Measurements from ENCODE around the gene ZNF263. TPM values are rescaled to one million over a fixed set of nuclear protein-coding genes. Genes with fewer than 3 reads are reported as not detected.

Gene ZNF263
- total and polyA plus RNA-seq, 2 donors from 2014 or later = 14.6 to 29.7 TPM

GRCh38 chr16:3254309-3254708, 29.0 kb upstream of the ZNF263 start:
- Histone ChIP-seq H3K9ac (ENCODE audit: low read length in 3 of 3) (no peak overlapping the region), H3K27ac (ENCODE audit: low read depth in 2 of 2, low read length in 2 of 2) (no peak overlapping the region), H3K27me3 (ENCODE audit: control insufficient read depth, insufficient read depth, low read length) (no peaks in the 10 kb centered on the region), H3K4me3 (ENCODE audit: low read length in 3 of 3) (no peak overlapping the region), H3K9me3 (ENCODE audit: control insufficient read depth in 2 of 3, insufficient read depth in 1 of 3, low read length in 3 of 3) (no peaks in the 10 kb centered on the region), H3K36me3 (ENCODE audit: control insufficient read depth in 2 of 3, insufficient read depth in 3 of 3, low read length in 3 of 3) (no peaks in the 10 kb centered on the region), H3K4me1 (ENCODE audit: control insufficient read depth in 2 of 3, insufficient read depth in 2 of 3, low read depth in 1 of 3, low read length in 3 of 3) (no peaks in the 10 kb centered on the region)
- TF ChIP-seq CTCF (IDR thresholded peaks at IDR 0.05; ENCODE audit: borderline replicate concordance, extremely low read depth, insufficient read depth) = no peak
- intact Hi-C loops (cut with DNase I) = no loop called here
- DNase-seq (no peak), FAIRE-seq (no peak)

GRCh38 chr16:3256146-3256865, 27.0 kb upstream of the ZNF263 start, which contains the start of gene MEFV:
Gene MEFV, minus strand, starts transcription at chr16:3256633. Its CDS starts 46 bp downstream, at chr16:3256587.
- Histone ChIP-seq H3K4me3 (ENCODE audit: low read length in 3 of 3) (no peak within 1 kb of the TSS), H3K9ac (ENCODE audit: low read length in 3 of 3) (no peak within 1 kb of the TSS), H3K27me3 (ENCODE audit: control insufficient read depth, insufficient read depth, low read length) (no peaks in the 10 kb centered on the region), H3K9me3 (ENCODE audit: control insufficient read depth in 2 of 3, insufficient read depth in 1 of 3, low read length in 3 of 3) (no peaks in the 10 kb centered on the region), H3K27ac (ENCODE audit: low read depth in 2 of 2, low read length in 2 of 2) (no peak within 1 kb of the TSS), H3K4me1 (ENCODE audit: control insufficient read depth in 2 of 3, insufficient read depth in 2 of 3, low read depth in 1 of 3, low read length in 3 of 3) (no peaks in the 10 kb centered on the region), H3K36me3 (ENCODE audit: control insufficient read depth in 2 of 3, insufficient read depth in 3 of 3, low read length in 3 of 3) (no peaks in the 10 kb centered on the region)
- FAIRE-seq (no peak), DNase-seq (no peak)
- intact Hi-C loops (cut with DNase I) = no loop called here
- TF ChIP-seq CTCF (IDR thresholded peaks at IDR 0.05; ENCODE audit: borderline replicate concordance, extremely low read depth, insufficient read depth) = no peak

- TF ChIP-seq CTCF (IDR thresholded peaks at IDR 0.05; ENCODE audit: borderline replicate concordance, extremely low read depth, insufficient read depth) = no peak
Measured at GRCh38 chr16:3256866-3257465, 26.3 kb upstream of the ZNF263 start.

More at GRCh38 chr16:3256866-3257465, 26.3 kb upstream of the ZNF263 start:
- Histone ChIP-seq H3K4me1 (ENCODE audit: control insufficient read depth in 2 of 3, insufficient read depth in 2 of 3, low read depth in 1 of 3, low read length in 3 of 3) (no peaks in the 10 kb centered on the region), H3K9me3 (ENCODE audit: control insufficient read depth in 2 of 3, insufficient read depth in 1 of 3, low read length in 3 of 3) (no peaks in the 10 kb centered on the region), H3K27me3 (ENCODE audit: control insufficient read depth, insufficient read depth, low read length) (no peaks in the 10 kb centered on the region), H3K36me3 (ENCODE audit: control insufficient read depth in 2 of 3, insufficient read depth in 3 of 3, low read length in 3 of 3) (no peaks in the 10 kb centered on the region), H3K27ac (ENCODE audit: low read depth in 2 of 2, low read length in 2 of 2) (no peak overlapping the region), H3K9ac (ENCODE audit: low read length in 3 of 3) (no peak overlapping the region), H3K4me3 (ENCODE audit: low read length in 3 of 3) (no peak overlapping the region)
- intact Hi-C loops (cut with DNase I) = no loop called here
- FAIRE-seq (no peak), DNase-seq (peak in 1 of 5 donors; percentile 55)

All from kidney (tissue), 14 donors.